Activated naive CD8-positive, alpha-beta T cell (primary cell): ENCODE measurements around the gene INSR.
A peak's percentile ranks its signal among the peaks of the same experiment; 100 is the strongest.
"Not testable (repeated sequence)": the region's sequence is repeated elsewhere in the genome, so short reads cannot be mapped to it uniquely, and the experiment has no call there.

Experiments used
- H3K27ac Mint-ChIP-seq: one replicate; pipeline ENCODE4 v1.8.0; 2021; ENCODE audit warnings: mixed read lengths
- H3K27me3 Mint-ChIP-seq: one replicate; pipeline ENCODE4 v1.8.0; 2021; ENCODE audit warnings: mixed read lengths
- H3K36me3 Mint-ChIP-seq: one replicate; pipeline ENCODE4 v1.8.0; 2021; ENCODE audit warnings: mixed read lengths
- H3K4me1 Mint-ChIP-seq: one replicate; pipeline ENCODE4 v1.8.0; 2021; ENCODE audit warnings: low read depth, mixed read lengths
- H3K4me3 Mint-ChIP-seq: one replicate; pipeline ENCODE4 v1.8.0; 2021; ENCODE audit warnings: mild to moderate bottlenecking, mixed read lengths
- H3K9me3 Mint-ChIP-seq: one replicate; pipeline ENCODE4 v1.8.0; 2021; ENCODE audit warnings: low read depth, mixed read lengths

INSR gene

DNA sequence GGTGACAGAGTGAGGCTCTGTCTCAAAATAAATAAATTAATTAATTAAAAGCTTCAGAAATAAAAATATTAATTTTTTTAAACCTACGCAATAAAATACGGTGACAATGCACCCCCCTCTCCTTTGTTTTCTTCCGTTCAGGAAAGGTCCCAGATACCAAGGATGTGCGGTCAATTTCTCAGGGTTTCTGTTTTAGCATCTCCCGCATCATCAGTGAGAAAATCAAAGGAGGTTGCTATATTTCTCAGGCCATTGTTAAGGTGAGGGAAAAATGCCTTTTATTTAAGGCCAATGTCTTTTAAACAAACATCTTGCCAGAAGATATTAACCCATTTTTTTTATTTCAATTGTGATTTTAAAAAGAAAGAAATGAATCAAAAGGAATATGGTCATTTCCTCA, 111.7 kb downstream of the INSR start:
- no peaks in the 10 kb centered on the region for H3K36me3 Mint-ChIP-seq
- no peak overlapping the region for H3K27ac Mint-ChIP-seq
- H3K27me3 Mint-ChIP-seq: no peaks in the 10 kb centered on the region
- peaks cover 31% of the 10 kb centered on the region for H3K4me1 Mint-ChIP-seq
- no peak overlapping the region for H3K4me3 Mint-ChIP-seq
- H3K9me3 Mint-ChIP-seq: no peaks in the 10 kb centered on the region

DNA sequence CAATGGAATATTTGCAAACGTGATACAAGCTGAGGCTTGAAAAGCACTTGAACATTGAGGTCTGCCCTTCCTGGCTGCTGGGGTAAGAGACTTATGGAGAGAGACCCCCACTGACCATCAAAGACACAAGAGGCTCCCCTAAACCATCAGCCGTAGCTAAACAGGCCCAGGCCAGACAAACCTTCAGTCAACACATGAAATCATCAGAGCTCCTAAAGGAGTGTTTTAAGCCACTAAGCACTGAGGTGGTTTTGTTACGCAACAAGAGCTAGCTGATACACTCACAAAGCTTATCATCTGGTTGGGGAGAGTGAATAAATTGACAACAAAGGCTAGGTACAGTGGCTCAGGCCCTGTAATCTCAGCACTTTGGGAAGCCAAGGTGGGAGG, 114.3 kb downstream of the INSR start:
- Mint-ChIP-seq H3K4me1 (peaks cover 23% of the 10 kb centered on the region), H3K36me3 (no peaks in the 10 kb centered on the region), H3K27me3 (peaks cover 2% of the 10 kb centered on the region), H3K27ac (no peak overlapping the region), H3K4me3 (no peak overlapping the region), H3K9me3 (no peaks in the 10 kb centered on the region)

DNA sequence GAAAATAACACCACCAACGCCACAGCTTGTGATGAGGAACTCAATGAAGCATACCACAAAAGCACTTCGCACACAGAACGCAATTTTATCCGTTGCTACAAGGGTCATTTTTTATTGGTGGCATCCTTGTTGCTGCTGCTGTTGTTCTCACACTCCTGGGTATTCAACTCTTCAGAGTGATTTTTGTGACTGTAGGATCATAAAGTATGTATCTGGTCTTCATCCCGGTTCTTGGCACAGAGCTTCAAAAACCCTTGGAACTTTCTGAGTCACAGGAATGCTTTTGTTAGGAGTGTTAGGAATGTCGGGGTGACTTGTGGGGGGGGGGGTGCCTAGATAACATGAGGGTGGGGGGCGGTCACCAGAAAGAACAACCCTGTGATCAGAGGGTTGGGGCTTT, 116.3 kb downstream of the INSR start:
- H3K4me3 Mint-ChIP-seq: no peak overlapping the region
- no peaks in the 10 kb centered on the region for H3K9me3 Mint-ChIP-seq
- no peak overlapping the region for H3K27ac Mint-ChIP-seq
- H3K27me3 Mint-ChIP-seq: peaks cover 2% of the 10 kb centered on the region
- H3K36me3 Mint-ChIP-seq: no peaks in the 10 kb centered on the region
- H3K4me1 Mint-ChIP-seq: peaks cover 15% of the 10 kb centered on the region

DNA sequence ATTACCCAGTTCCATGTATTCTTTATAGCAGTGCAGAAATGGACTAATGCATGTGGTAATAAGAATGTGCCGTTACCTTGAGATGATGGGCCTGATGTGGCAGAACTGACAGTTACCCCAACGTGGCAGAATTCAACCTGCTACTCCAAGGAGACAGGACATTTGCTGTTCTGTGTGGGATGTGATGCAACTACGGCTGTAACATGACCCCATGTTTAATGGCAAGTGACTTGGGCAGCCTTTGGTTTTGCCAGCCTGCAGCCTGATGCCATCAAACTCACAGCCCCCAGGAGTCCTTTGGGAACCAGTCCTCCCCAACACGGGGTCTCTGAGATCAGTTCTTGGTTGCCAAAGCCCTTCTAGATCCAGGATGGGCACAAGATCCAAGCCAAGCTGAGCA, 117.4 kb downstream of the INSR start:
- H3K4me1 Mint-ChIP-seq: peaks cover 11% of the 10 kb centered on the region
- no peaks in the 10 kb centered on the region for H3K9me3 Mint-ChIP-seq
- H3K27ac Mint-ChIP-seq: no peak overlapping the region
- peaks cover 2% of the 10 kb centered on the region for H3K27me3 Mint-ChIP-seq
- no peaks in the 10 kb centered on the region for H3K36me3 Mint-ChIP-seq
- no peak overlapping the region for H3K4me3 Mint-ChIP-seq

DNA sequence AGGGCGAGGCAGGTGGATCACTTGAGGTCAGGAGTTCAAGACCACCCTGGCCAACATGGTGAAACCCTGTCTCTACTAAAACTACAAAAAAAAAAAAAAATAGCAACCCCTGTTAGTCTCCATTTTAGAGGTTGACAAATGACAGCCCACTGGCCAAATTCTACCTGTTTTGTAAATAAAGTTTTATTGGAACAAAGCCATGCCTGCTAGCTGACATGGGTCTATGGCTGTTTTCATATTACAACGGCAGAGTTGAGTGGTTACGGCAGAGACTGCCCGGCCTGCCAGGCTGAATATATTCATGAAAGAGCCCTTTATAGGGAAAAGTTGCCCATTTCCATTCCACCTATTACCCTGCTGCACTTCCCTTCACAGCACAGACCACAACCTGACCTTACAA, 121.4 kb downstream of the INSR start:
- Mint-ChIP-seq H3K27ac (no peak overlapping the region), H3K27me3 (peaks cover 2% of the 10 kb centered on the region), H3K4me1 (no peaks in the 10 kb centered on the region), H3K9me3 (peaks cover 3% of the 10 kb centered on the region), H3K36me3 (peaks cover 9% of the 10 kb centered on the region), H3K4me3 (no peak overlapping the region)

DNA sequence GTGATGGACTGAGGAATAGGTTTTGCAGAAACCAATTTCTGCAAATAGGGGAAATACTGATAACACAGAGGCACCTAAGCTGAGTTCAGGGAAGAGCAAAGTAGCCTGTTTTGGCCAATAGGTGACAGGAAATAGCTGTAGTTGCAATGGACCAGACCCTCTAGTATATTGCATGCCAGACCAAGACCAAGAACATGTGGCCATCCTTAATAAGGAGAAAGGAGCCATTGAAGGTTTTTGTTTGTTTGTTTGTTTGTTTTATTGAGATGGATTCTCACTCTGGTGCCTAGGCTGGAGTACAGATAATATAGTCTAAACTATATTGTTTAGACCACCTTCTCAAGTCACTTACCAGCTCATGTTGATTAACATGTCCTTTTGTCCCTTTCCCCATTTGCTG, 123.2 kb downstream of the INSR start:
- Mint-ChIP-seq H3K36me3 (peaks cover 9% of the 10 kb centered on the region), H3K27me3 (peaks cover 2% of the 10 kb centered on the region), H3K4me1 (no peaks in the 10 kb centered on the region), H3K4me3 (no peak overlapping the region), H3K27ac (no peak overlapping the region), H3K9me3 (peaks cover 3% of the 10 kb centered on the region)

DNA sequence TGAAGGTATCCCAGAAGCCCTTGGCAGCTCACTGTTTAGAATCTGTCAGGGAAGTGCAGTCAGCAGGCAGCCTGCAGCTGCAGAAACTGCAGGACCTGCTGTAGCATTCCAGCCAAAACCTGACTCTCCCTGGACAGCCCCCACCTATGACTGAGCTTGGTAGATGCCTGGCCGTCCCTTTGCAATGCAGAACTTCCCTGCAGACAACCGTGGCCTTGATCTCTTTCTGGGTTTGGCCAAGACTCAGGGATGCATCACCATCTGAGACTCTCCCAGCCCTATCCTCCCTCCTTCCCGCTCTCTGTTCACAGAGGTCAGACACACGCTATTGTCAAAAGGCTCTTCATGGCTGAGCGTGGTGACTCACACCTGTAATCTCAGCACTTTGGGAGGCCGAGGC, 125.3 kb downstream of the INSR start:
- Mint-ChIP-seq H3K9me3 (peaks cover 3% of the 10 kb centered on the region), H3K27ac (no peak overlapping the region), H3K27me3 (no peaks in the 10 kb centered on the region), H3K4me3 (no peak overlapping the region), H3K36me3 (peaks cover 9% of the 10 kb centered on the region), H3K4me1 (no peaks in the 10 kb centered on the region)

DNA sequence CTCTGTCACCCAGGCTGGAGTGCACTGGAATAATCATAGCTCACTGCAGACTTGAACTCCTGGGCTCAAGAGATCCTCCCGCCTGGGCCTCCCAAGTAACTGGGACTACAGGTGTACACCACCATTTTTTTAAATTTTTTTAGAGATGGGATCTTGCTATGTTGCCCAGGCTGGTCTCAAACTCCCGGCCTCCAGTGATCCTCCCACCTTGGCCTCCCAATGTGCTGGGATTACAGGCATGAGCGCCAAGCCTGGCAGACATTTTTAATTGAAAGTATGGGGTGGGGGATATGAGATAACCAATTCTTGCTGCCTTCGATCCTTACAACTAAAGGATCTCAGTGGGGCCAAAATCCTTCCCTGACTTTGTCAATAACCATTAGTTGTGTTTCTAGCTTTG, 132.9 kb downstream of the INSR start:
- Mint-ChIP-seq H3K9me3 (no peaks in the 10 kb centered on the region), H3K27ac (no peak overlapping the region), H3K36me3 (no peaks in the 10 kb centered on the region), H3K27me3 (no peaks in the 10 kb centered on the region), H3K4me1 (no peaks in the 10 kb centered on the region), H3K4me3 (no peak overlapping the region)

DNA sequence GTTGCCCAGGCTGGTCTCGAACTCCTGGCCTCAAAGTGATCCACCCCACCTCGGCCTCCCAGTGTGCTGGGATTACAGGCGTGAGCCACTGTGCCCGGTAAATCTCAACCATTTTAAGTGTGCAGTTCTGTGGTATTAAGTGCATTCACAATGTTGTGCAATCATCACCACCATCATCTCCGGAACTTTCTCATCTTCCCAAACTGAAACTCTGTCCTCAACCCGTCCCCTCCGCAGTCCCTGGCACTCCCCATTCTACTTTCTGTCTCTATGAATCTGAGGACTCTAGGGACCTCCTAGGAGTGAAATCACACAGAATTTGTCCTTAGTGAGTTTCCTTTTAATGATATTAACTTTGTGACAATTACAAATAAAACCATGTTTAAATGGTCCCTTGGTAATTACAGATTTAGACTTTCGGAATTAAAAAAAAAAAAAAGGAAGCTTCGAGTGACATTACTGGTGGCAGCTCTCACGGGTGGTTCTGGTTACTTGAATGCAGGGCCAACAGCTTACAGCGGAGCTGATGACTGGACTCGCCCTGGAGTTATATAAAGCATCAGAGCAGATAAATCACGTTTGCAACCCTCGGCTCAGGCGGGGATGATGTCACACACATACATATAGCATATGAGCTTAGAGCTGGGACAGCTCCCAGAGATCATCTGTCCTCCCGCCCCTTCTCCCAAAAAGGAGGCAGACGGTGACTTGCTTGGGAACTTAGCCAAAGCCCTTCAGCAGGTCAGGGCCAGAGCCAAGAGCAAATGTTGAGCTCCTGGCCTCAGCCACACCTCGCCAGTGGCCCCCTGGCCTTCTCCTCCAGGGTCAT, 134.9 kb downstream of the INSR start:
- Mint-ChIP-seq H3K4me1 (no peaks in the 10 kb centered on the region), H3K9me3 (no peaks in the 10 kb centered on the region), H3K36me3 (no peaks in the 10 kb centered on the region), H3K27me3 (no peaks in the 10 kb centered on the region), H3K4me3 (no peak overlapping the region), H3K27ac (no peak overlapping the region)

DNA sequence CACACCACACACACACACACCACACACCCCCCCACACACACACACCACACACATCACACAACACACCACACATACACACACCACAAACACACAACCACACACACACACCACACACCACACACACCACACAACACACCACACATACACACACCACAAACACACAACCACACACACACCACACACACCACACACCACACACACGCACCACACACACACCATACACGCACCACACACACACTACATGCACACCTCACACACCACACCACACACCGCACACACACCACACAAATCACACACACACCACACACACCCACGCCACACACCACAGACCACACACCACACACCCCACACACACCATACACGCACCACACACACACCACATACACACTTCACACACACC, 141.2 kb downstream of the INSR start:
- Mint-ChIP-seq H3K36me3 (no peaks in the 10 kb centered on the region), H3K4me1 (no peaks in the 10 kb centered on the region)

DNA sequence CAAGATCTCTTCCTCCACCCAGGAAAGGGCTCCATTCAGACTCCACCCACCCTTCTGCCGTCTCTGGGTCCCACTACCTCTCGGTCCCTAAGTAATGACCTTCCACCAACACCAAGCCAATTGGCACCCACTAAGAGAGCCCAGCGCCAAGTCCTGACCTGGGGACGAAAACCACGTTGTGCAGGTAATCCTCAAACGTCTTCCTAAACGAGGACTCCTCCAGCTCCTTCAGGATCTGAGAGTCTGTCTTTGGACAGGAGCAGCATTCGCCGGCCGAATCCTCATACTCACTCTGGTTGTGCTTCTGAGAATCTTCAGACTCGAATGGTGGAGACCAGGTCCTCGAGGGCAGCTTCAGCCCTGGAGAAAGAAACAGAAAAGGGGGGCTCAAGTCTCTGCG, 141.6 kb downstream of the INSR start:
- no peaks in the 10 kb centered on the region for H3K27me3 Mint-ChIP-seq
- H3K36me3 Mint-ChIP-seq: no peaks in the 10 kb centered on the region
- H3K4me1 Mint-ChIP-seq: no peaks in the 10 kb centered on the region
- H3K9me3 Mint-ChIP-seq: no peaks in the 10 kb centered on the region
- H3K27ac Mint-ChIP-seq: no peak overlapping the region
- H3K4me3 Mint-ChIP-seq: no peak overlapping the region

More for the DNA sequence above, 141.2 kb downstream of the INSR start:
- no peak overlapping the region for H3K4me3 Mint-ChIP-seq
- H3K27me3 Mint-ChIP-seq: no peaks in the 10 kb centered on the region
- H3K9me3 Mint-ChIP-seq: no peaks in the 10 kb centered on the region
- H3K27ac Mint-ChIP-seq: peak overlapping the region; percentile 28

DNA sequence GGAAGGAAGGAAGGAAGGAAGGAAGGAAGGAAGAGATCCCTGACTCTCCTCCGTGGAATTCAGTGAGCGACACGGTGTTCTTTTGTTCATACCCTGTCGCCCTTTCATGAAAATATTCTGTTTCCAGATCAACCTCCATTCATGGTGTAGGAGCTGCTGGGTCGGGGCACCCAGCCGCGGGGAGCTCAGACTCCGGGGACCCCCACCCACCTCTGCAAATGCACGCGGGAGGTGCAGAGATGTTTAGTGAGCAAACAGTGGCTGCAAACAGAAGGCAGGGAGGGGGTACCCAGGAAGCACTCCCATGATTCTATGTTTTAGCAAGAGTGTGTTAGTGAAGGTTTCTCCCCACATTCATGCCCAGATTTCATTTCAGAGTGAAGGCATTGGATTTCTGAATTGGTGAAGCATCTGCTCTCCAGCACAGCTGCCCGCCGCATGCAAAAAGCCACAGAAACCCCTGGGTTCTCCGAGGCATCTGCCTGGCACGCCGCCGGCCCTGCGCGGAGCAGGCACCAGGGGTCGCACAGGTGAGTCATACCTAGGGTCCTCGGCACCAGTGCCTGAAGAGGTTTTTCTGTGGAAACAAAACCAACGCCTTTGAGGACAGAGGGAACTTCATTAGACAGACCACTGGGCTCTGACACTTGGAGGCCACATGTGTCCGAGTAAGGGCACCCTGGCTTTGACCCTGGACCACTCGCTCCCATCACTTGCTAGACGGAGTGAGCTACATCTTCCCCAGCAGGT, 144.1 kb downstream of the INSR start:
- H3K36me3 Mint-ChIP-seq: peaks cover 2% of the 10 kb centered on the region
- no peaks in the 10 kb centered on the region for H3K4me1 Mint-ChIP-seq
- no peaks in the 10 kb centered on the region for H3K27me3 Mint-ChIP-seq
- H3K9me3 Mint-ChIP-seq: peaks cover 3% of the 10 kb centered on the region
- no peak overlapping the region for H3K27ac Mint-ChIP-seq
- no peak overlapping the region for H3K4me3 Mint-ChIP-seq

DNA sequence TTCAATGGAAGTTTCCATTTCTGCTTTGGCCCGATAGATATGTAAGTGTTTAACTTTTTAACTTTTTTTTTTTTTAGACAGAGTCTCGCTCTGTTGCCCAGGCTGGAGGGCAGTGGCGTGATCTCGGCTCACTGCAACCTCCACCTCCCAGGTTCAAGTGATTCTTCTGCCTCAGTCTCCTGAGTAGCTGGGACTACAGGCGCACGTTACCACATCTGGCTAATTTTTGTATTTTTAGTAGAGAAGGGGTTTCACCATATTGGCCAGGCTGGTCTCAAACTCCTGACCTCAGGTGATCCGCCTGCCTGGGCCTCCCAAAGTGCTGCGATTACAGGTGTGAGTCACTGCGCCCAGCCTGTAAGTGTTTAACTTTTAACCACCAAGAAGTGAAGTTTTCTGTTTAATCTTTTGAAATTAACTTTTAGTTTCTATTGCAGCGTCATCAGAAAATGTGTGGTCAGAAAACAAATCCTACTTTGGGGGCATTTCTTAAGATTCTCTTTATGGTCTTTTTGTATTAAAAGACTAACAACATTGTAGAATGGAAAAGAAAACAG, 147.0 kb downstream of the INSR start:
- H3K4me3 Mint-ChIP-seq, H3K9me3 Mint-ChIP-seq, H3K4me1 Mint-ChIP-seq, H3K27ac Mint-ChIP-seq, H3K27me3 Mint-ChIP-seq, H3K36me3 Mint-ChIP-seq: not testable (repeated sequence)

DNA sequence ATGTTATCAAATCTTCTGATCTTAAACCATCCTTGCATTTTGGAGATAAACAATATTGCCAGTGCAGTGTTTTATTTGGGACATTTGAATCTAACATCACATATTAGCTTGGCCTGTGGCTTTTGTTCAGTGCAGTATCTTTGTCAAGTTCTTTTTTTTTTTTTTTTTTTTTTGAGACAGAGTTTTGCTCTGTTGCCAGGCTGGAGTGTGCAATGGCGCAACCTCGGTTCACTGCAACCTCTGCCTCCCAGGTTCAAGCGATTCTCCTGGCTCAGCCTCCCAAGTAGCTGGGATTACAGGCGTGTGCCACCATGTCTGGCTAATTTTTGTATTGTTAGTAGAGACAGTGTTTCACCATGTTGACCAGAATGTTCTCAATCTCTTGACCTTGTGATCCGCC, 148.1 kb downstream of the INSR start:
- H3K27ac Mint-ChIP-seq, H3K36me3 Mint-ChIP-seq, H3K4me3 Mint-ChIP-seq, H3K27me3 Mint-ChIP-seq, H3K4me1 Mint-ChIP-seq, H3K9me3 Mint-ChIP-seq: not testable (repeated sequence)

DNA sequence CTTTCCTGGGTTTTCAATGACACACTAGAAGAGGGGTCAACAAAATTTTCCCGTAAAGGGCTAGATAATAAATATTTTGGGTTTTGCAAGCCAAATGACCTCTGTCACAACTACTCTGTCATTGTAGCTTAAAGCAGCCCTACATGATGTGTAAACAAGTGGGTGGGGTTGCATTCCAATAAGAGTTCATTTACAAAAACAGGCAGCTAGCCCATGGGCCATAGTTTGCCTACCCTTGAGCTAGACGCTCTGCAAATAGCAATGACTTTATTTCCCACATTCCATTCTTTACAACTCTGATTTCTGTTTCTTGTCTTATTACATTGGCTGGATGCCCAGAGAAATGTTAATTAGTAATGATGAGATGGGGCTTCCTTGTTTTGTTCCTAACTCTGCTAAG, 148.7 kb downstream of the INSR start:
- Mint-ChIP-seq H3K4me3 (no peak overlapping the region), H3K4me1 (no peaks in the 10 kb centered on the region), H3K27me3 (no peaks in the 10 kb centered on the region), H3K36me3 (peaks cover 4% of the 10 kb centered on the region), H3K9me3 (peaks cover 3% of the 10 kb centered on the region), H3K27ac (no peak overlapping the region)
